HG03196 (cell line): ENCODE measurements around the gene LRRC8C.

Experiments used
- ATAC-seq: cut with Tn5 transposase; IDR thresholded peaks from one replicate; pipeline ENCODE4 v1.9.1; 2021; ENCODE audit not compliant: unreplicated experiment

The LRRC8C gene

GRCh38 chr1:89633248-89633799 lies 404 bp downstream of the LRRC8C start:
- ATAC-seq = peak; percentile 46

DNA sequence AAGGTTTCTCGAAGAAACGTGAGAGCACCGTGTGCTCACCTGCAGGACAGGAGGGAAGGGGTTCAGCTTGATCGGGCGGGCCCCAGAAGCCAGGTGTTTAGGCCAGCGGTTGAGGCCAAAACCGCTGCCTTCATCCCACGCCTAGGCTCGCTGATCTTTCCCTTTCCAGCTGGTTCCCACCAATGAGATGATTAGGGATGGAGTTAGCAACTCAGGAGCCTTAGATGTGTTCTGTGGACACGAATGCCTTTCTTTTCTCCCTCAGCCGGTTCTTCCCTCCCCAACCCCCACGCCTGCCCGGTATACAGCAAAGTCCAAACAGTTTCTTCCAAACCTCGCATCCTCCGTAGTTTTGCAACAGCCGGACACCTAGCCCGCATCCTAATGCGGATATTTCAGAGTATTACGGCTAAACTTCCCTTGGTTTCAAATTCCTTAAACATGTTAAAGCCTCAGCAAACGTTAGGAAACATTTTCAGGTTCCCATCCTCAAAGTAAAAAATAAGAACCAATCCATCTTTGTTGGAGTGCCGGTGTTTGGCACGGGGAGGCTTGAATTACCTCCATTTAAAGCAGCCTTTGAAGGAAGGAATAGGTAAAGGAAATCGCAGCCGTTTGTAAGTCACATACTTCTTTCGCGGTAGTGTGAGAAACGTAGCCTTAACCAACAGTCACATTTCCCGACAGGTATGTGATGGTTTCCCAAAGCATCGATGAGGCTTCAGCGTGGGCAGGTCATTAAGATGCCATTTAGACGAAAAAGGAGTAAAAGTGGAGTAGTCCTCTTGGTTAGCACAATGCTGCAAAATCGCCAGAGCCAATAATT lies 1.1 kb downstream of the LRRC8C start:
- no peak for ATAC-seq

GRCh38 chr1:89635825-89636815 lies 3.2 kb downstream of the LRRC8C start:
- ATAC-seq = no peak

DNA sequence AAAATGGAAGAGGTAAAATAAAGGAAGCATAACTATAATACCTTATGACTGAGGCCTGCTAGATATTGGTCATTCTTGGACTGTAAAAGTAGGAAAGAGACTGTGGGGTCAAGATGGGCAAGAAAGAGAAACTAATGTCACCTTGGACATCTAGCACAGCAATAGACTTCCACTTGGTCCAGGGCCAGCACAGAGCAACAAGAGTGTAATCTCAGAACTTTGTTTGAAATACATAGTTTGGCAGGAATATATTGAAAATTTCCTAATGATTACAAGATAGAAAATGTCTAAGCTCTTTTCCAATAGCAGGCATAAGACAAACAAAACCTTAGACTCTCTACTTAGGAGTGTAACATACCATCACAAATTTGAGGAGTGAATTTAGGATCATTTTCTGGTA lies 4.6 kb downstream of the LRRC8C start:
- no peak for ATAC-seq

- no peak for ATAC-seq
Observed at GRCh38 chr1:89640440-89640839, 7.5 kb downstream of the LRRC8C start.

DNA sequence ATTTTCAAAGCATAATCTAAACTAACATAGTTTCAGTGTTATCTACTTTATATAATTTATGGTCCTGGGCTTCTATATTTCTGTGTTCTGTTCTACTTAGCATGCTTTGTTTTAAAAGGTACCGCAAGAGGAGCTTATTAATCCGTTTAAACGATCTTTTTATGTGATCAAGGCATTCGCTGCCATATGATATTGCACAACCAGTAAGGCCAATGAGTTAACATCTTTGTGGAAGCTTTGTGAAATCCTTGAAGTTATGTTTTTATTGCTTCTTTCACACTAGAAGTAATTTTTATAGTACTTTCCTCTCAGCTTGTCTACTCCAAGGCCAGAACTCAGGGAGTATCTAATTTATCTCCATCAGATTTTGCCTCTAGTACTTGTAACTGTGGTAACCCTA lies 8.9 kb downstream of the LRRC8C start:
- ATAC-seq = no peak

DNA sequence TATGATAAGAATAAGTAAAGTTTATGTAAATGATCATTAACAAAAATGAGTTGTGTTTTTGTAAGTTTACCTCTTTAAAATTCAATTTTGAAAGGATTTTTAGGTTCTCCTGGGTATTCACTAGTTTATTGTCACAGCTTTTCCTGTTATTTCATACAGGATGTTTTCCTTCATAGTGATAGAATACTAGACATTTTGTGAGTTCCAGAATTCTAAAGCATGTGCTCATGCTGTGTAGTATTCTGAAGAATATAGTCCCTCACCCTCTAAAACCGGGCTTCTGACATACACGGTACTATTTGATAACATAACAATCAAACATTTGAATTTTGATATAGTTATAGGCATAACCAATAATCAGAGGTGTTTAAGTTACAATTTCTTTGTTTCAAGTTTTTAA lies 10.7 kb downstream of the LRRC8C start:
- no peak for ATAC-seq

DNA sequence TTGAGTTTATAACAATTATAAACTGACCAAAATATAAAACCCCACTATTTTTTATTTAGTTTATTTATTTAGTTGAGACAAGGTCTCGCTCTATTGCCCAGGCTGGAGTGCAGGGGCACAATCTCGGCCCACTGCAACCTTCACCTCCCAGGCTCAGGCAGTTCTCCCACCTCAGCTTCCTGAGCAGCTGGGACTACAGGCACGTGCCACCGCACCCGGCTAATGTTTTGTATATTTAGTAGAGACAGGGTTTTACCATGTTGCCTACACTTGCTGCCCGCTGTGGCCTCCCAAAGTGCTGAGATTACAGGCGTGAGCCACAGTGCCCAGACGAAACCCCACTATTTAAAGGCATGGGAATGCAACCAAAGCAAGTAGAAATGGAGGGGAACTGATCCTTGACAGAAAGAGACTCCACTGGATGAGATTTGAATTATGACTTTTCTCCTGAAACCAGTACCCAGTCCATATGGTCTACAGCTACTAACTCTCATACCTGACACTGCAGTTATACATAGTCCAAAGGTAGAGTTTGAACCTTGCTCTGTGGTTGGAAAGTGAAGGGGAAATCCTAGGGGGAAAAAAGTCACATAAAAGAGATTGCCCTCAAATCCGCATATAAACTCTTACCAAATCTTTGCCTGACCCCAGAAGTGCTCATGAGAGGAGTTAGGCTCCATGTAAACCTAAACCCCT lies 11.3 kb downstream of the LRRC8C start:
- ATAC-seq = no peak

GRCh38 chr1:89646259-89646658 lies 13.3 kb downstream of the LRRC8C start:
- no peak for ATAC-seq

GRCh38 chr1:89649783-89650182 lies 16.9 kb downstream of the LRRC8C start:
- ATAC-seq = no peak

- no peak for ATAC-seq
Observed at GRCh38 chr1:89652373-89652772, 19.5 kb downstream of the LRRC8C start.

GRCh38 chr1:89657886-89658285 lies 25.0 kb downstream of the LRRC8C start:
- no peak for ATAC-seq

DNA sequence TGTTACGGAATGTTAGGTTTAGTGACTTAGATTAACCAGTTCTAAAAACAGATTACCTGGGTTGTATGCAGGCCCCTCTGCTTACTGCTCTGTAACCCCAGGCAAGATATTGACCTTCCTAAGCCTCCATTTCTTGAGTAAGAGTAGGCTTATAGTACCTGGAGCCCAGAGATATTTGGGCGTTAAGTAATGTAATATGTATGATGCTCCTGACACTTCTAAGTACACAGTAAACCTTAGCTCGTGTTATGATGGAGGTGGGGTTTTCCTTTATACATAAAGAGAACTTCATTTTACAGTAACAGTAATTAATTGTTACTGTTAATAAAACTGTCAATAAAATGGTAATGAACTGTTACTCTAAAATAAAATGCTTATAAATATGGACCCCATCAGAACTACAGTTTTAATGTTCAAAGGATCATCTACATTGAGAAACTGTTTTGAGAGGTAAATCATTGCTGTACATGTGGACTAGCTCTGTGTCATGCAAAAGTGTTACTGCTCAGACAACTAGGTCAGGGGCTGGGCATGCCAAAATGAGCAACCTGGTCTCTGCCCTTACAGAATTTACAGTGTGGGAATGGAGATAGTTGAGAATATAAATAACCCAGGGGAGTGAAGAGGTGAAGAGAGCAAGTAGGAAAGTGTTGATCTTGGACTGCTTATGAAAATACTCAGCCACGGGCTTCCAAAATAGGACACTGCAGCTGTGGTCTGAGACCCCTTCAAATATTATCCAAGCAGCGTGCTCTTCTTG lies 26.6 kb downstream of the LRRC8C start:
- ATAC-seq = no peak

GRCh38 chr1:89660224-89661061 lies 27.5 kb downstream of the LRRC8C start:
- no peak for ATAC-seq

GRCh38 chr1:89665941-89666340 lies 33.0 kb downstream of the LRRC8C start:
- no peak for ATAC-seq

DNA sequence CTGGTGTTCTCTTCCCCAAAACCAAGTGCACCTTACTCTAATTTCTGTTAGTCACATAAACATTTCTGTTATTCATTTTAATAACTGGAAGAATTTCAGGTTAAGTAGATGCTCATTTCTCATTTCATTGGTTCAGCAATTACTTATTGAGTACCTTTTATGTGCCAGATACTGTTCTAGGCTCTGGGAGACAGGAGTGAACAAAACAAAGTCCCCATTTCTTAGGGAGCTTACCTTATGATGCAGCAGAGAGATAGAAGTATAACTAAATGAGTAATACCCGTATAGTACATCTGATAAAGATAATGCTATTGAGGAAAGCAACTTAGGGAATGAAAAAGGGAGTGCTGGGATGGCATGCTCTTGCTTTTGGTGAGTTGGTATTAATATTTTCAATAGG lies 33.7 kb downstream of the LRRC8C start:
- ATAC-seq = no peak

- no peak for ATAC-seq
Observed at GRCh38 chr1:89667691-89668090, 34.8 kb downstream of the LRRC8C start.

- no peak for ATAC-seq
Observed at GRCh38 chr1:89668961-89669360, 36.0 kb downstream of the LRRC8C start.

- no peak for ATAC-seq
Observed at GRCh38 chr1:89669441-89669840, 36.5 kb downstream of the LRRC8C start.
